ENCODE data around the gene DUSP3. TPM values are rescaled to one million over a fixed set of nuclear protein-coding genes. Genes with fewer than 3 reads are reported as not detected.

The DUSP3 gene
- total RNA-seq, 3 donors from 2014 or later: 46.9 to 123 (median 62.9) TPM

GRCh38 chr17:43772877-43773648, 5.7 kb downstream of the DUSP3 start:
- TF ChIP-seq, protein P1, sequence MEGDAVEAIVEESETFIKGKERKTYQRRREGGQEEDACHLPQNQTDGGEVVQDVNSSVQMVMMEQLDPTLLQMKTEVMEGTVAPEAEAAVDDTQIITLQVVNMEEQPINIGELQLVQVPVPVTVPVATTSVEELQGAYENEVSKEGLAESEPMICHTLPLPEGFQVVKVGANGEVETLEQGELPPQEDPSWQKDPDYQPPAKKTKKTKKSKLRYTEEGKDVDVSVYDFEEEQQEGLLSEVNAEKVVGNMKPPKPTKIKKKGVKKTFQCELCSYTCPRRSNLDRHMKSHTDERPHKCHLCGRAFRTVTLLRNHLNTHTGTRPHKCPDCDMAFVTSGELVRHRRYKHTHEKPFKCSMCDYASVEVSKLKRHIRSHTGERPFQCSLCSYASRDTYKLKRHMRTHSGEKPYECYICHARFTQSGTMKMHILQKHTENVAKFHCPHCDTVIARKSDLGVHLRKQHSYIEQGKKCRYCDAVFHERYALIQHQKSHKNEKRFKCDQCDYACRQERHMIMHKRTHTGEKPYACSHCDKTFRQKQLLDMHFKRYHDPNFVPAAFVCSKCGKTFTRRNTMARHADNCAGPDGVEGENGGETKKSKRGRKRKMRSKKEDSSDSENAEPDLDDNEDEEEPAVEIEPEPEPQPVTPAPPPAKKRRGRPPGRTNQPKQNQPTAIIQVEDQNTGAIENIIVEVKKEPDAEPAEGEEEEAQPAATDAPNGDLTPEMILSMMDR (IDR thresholded peaks at IDR 0.05): no peak
- ATAC-seq (peak; percentile 31), DNase-seq (peak in 2 of 3 donors; percentile 21 to 26)
- Histone ChIP-seq H3K4me3 (no peak overlapping the region), H3K9me3 (no peaks in the 10 kb centered on the region), H3K36me3 (ENCODE audit: low read depth) (peaks cover 3% of the 10 kb centered on the region), H3K4me1 (ENCODE audit: low read depth) (peaks cover 7% of the 10 kb centered on the region)
- intact Hi-C loops (cut with DNase I, micrococcal nuclease): no loop called here

GRCh38 chr17:43771463-43771862, 7.3 kb downstream of the DUSP3 start:
- no peaks in the 10 kb centered on the region for H3K9me3 ChIP-seq
- no peak overlapping the region for H3K4me3 ChIP-seq
- H3K36me3 ChIP-seq (ENCODE audit: low read depth): peaks cover 3% of the 10 kb centered on the region
- ATAC-seq: no peak
- intact Hi-C loops (cut with DNase I, micrococcal nuclease): no loop called here
- peak in 1 of 3 donors; percentile 8 for DNase-seq
- H3K4me1 ChIP-seq (ENCODE audit: low read depth): peaks cover 7% of the 10 kb centered on the region
- TF ChIP-seq, protein P1 (IDR thresholded peaks at IDR 0.05): no peak

DNA sequence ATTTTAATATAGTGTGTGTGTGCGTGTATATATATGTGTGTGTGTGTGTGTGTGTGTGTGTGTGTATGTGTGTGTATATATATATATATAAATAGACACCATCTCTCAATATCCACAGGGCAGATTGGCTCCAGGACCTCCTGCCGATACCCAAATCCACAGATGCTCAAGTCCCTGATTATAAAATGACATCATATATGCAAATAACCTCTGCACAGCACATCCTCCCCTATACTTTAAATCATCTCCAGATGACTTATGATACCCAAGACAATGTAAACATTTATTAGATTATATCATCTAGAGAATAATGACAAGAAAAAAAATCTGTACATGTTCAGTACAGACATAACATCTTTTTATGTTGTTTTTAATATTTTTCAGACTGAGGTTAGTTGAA, 7.8 kb downstream of the DUSP3 start:
- no peak for ATAC-seq
- Histone ChIP-seq H3K9me3 (no peaks in the 10 kb centered on the region), H3K36me3 (ENCODE audit: low read depth) (peaks cover 3% of the 10 kb centered on the region), H3K4me3 (no peak overlapping the region), H3K4me1 (ENCODE audit: low read depth) (peaks cover 7% of the 10 kb centered on the region)
- intact Hi-C loops (cut with DNase I, micrococcal nuclease): no loop called here
- no peak for DNase-seq
- TF ChIP-seq, protein P1 (IDR thresholded peaks at IDR 0.05): no peak

DNA sequence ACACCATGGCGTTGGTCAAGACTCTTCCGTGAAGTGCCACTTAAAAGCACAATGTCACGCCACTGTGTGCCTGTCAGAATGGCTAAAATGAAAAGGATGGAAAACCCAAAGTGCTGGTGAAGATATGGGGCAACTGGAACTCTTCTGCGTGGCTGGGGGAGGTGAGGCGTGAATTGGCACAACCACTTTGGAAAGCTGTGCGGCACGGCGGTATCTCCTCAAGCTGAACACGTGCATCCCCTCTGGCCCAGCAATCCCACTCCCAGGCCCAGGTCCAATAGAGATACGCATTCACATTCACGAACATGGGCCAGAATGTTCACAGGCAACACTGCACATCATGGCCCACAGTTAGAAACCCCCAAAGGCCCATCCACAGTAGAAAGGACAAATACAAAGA, 8.9 kb downstream of the DUSP3 start:
- peaks cover 7% of the 10 kb centered on the region for H3K4me1 ChIP-seq (ENCODE audit: low read depth)
- peak in 1 of 3 donors; percentile 14 for DNase-seq
- TF ChIP-seq, protein P1 (IDR thresholded peaks at IDR 0.05): no peak
- H3K9me3 ChIP-seq: no peaks in the 10 kb centered on the region
- intact Hi-C loops (cut with DNase I, micrococcal nuclease): no loop called here
- H3K4me3 ChIP-seq: no peak overlapping the region
- H3K36me3 ChIP-seq (ENCODE audit: low read depth): peaks cover 3% of the 10 kb centered on the region
- no peak for ATAC-seq

GRCh38 chr17:43769426-43769825, 9.4 kb downstream of the DUSP3 start:
- intact Hi-C loops (cut with DNase I, micrococcal nuclease): no loop called here
- Histone ChIP-seq H3K4me3 (no peak overlapping the region), H3K36me3 (ENCODE audit: low read depth) (peaks cover 3% of the 10 kb centered on the region), H3K9me3 (no peaks in the 10 kb centered on the region), H3K4me1 (ENCODE audit: low read depth) (peaks cover 7% of the 10 kb centered on the region)
- DNase-seq: peak in 1 of 3 donors; percentile 13
- no peak for ATAC-seq
- TF ChIP-seq, protein P1 (IDR thresholded peaks at IDR 0.05): no peak

Data from mucosa of descending colon (tissue), 3 donors.